Measurements from ENCODE around the gene WDR77. TPM values are rescaled to one million over a fixed set of nuclear protein-coding genes. Genes with fewer than 3 reads are reported as not detected.
A peak's percentile ranks its signal among the peaks of the same experiment; 100 is the strongest.

The WDR77 gene
- total and polyA plus RNA-seq, 9 of the 15 experiments (the other 6 are each of a cell fraction or from before 2014, with no cell fraction given), result 20.6 to 160 (median 75.3) TPM

DNA sequence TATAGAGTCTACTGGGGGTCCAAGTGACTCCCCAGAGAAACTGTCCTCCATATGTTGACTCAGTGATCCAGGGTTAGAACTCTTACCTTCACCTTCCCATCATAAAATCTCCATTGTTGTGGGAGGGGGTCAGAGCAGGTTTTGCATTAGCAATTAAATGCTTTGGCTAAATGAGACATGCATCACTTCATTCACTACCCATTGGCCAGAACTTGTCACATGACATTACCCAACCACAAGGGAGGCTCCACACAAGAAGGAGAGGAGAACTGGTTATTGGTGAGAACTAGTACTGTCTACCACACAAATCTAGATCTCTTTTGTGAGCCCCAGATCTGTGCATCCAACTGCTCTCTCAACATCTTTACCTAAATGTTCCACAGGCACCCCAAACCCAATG is 20.5 kb upstream of the WDR77 start:
- no TSS peak for BruUV-seq (replicated peaks)
- no peak for ATAC-seq
- in situ Hi-C loops (cut with MboI) (no loop called here), intact Hi-C loops (cut with micrococcal nuclease) (no loop called here)
- TF ChIP-seq CC2D1A (IDR thresholded peaks at IDR 0.05), result no peak
- no peak for TF ChIP-seq CBX3 (IDR thresholded peaks at IDR 0.05; ENCODE audit: borderline replicate concordance in 1 of 2, low read length in 2 of 2)
- no peak for TF ChIP-seq TAF15 (IDR thresholded peaks at IDR 0.05; ENCODE audit: low read depth, low read length)
- TF ChIP-seq CXXC5 (CRISPR knock-in tag; IDR thresholded peaks at IDR 0.05), result no peak
- peak; percentile 57 for TF ChIP-seq NFYB (IDR thresholded peaks at IDR 0.05; ENCODE audit: extremely low read depth, insufficient read length)
- TF ChIP-seq DNMT1 (IDR thresholded peaks at IDR 0.05), result no peak
- TF ChIP-seq, protein P1, sequence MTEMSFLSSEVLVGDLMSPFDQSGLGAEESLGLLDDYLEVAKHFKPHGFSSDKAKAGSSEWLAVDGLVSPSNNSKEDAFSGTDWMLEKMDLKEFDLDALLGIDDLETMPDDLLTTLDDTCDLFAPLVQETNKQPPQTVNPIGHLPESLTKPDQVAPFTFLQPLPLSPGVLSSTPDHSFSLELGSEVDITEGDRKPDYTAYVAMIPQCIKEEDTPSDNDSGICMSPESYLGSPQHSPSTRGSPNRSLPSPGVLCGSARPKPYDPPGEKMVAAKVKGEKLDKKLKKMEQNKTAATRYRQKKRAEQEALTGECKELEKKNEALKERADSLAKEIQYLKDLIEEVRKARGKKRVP (CRISPR knock-in tag; IDR thresholded peaks at IDR 0.05), result no peak
- TF ChIP-seq, protein P2, sequence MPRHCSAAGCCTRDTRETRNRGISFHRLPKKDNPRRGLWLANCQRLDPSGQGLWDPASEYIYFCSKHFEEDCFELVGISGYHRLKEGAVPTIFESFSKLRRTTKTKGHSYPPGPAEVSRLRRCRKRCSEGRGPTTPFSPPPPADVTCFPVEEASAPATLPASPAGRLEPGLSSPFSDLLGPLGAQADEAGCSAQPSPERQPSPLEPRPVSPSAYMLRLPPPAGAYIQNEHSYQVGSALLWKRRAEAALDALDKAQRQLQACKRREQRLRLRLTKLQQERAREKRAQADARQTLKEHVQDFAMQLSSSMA (CRISPR knock-in tag; IDR thresholded peaks at IDR 0.05), result no peak
- TF ChIP-seq CEBPG (CRISPR knock-in tag; IDR thresholded peaks at IDR 0.05), result no peak
- no peak for TF ChIP-seq CEBPG (tag; conservative IDR thresholded peaks at IDR 0.05 in 1 of 2, IDR thresholded peaks at IDR 0.05 in 1 of 2)
- no peak for TF ChIP-seq ZNF586 (CRISPR knock-in tag; conservative IDR thresholded peaks at IDR 0.05)
- TF ChIP-seq, protein P3, sequence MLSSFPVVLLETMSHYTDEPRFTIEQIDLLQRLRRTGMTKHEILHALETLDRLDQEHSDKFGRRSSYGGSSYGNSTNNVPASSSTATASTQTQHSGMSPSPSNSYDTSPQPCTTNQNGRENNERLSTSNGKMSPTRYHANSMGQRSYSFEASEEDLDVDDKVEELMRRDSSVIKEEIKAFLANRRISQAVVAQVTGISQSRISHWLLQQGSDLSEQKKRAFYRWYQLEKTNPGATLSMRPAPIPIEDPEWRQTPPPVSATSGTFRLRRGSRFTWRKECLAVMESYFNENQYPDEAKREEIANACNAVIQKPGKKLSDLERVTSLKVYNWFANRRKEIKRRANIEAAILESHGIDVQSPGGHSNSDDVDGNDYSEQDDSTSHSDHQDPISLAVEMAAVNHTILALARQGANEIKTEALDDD (IDR thresholded peaks at IDR 0.05), result peak; percentile 34; the same call in 1 of the 2 replicates
- no peak for TF ChIP-seq DPF2 (IDR thresholded peaks at IDR 0.05)
- no peak for TF ChIP-seq NCOA2 (IDR thresholded peaks at IDR 0.05; ENCODE audit: partially characterized antibody in 2 of 2)
- TF ChIP-seq, protein P4, sequence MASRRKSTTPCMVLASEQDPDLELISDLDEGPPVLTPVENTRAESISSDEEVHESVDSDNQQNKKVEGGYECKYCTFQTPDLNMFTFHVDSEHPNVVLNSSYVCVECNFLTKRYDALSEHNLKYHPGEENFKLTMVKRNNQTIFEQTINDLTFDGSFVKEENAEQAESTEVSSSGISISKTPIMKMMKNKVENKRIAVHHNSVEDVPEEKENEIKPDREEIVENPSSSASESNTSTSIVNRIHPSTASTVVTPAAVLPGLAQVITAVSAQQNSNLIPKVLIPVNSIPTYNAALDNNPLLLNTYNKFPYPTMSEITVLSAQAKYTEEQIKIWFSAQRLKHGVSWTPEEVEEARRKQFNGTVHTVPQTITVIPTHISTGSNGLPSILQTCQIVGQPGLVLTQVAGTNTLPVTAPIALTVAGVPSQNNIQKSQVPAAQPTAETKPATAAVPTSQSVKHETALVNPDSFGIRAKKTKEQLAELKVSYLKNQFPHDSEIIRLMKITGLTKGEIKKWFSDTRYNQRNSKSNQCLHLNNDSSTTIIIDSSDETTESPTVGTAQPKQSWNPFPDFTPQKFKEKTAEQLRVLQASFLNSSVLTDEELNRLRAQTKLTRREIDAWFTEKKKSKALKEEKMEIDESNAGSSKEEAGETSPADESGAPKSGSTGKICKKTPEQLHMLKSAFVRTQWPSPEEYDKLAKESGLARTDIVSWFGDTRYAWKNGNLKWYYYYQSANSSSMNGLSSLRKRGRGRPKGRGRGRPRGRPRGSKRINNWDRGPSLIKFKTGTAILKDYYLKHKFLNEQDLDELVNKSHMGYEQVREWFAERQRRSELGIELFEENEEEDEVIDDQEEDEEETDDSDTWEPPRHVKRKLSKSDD (conservative IDR thresholded peaks at IDR 0.05; ENCODE audit: low read length), result no peak
- TF ChIP-seq, protein P5, sequence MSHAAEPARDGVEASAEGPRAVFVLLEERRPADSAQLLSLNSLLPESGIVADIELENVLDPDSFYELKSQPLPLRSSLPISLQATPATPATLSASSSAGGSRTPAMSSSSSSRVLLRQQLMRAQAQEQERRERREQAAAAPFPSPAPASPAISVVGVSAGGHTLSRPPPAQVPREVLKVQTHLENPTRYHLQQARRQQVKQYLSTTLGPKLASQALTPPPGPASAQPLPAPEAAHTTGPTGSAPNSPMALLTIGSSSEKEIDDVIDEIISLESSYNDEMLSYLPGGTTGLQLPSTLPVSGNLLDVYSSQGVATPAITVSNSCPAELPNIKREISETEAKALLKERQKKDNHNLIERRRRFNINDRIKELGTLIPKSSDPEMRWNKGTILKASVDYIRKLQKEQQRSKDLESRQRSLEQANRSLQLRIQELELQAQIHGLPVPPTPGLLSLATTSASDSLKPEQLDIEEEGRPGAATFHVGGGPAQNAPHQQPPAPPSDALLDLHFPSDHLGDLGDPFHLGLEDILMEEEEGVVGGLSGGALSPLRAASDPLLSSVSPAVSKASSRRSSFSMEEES (CRISPR knock-in tag; IDR thresholded peaks at IDR 0.05), result peak; percentile 68
- H3K9me3 ChIP-seq (replicated peaks; ENCODE audit: control insufficient read depth, insufficient read depth, low read depth, low read length), result no peaks in the 10 kb centered on the region
- H3K4me1 ChIP-seq (replicated peaks in 1 of 2; ENCODE audit: control insufficient read depth in 2 of 2, insufficient read depth in 2 of 2, low read length in 2 of 2), result peaks cover 2 to 18% of the 10 kb centered on the region in 2 experiments; a peak in 2 of 5 replicates
- ChIA-PET POLR2A (interaction anchor here (0.8 to 1.5 kb wide), 2 partner anchors 38 to 151 kb away, joined by 3 to 5 read pairs; no protein-coding TSS in a partner anchor), CTCF (ENCODE audit: low intra/inter-chr PET ratio) (no interaction called here)
- no peaks in the 10 kb centered on the region for H4K20me1 ChIP-seq (replicated peaks; ENCODE audit: control insufficient read depth, insufficient read depth, low read length)
- H3K9me1 ChIP-seq (ENCODE audit: control insufficient read depth, insufficient read depth, low read length), result no peaks in the 10 kb centered on the region
- no peak overlapping the region for H3K4me3 ChIP-seq
- no peak overlapping the region for H3K4me2 ChIP-seq (ENCODE audit: insufficient read depth, low read length)
- H3K27me3 ChIP-seq (ENCODE audit: control insufficient read depth in 2 of 2, insufficient read depth in 2 of 2, low read length in 2 of 2), result no peaks in the 10 kb centered on the region
- H3K9ac ChIP-seq (ENCODE audit: insufficient read depth in 1 of 2, low read depth in 2 of 2, low read length in 2 of 2), result no peak overlapping the region
- H3K36me3 ChIP-seq (ENCODE audit: control insufficient read depth, insufficient read depth, low read length), result peaks cover 33% of the 10 kb centered on the region; the same call in 2 of the 3 replicates
- FAIRE-seq, result no peak
- no peak overlapping the region for H2AFZ ChIP-seq (ENCODE audit: low read depth, low read length)
- peak in 2 of 4 experiments; percentile 27 to 36 for DNase-seq (ENCODE audit: extremely low read depth in 1 of 4, low spot score in 3 of 4)
- H3K27ac ChIP-seq (ENCODE audit: extremely low read depth, low read depth, low read length), result no peak overlapping the region
- H3K79me2 ChIP-seq (ENCODE audit: control insufficient read depth, insufficient read depth, low read length), result no peaks in the 10 kb centered on the region
